A549 (cell line): Measurements from ENCODE around the gene LUZP2.

Experiments
- BHLHE40 ChIP-seq: IDR thresholded peaks from 2 replicates; pipeline ENCODE4 v1.6.1; 2012; ENCODE audit warnings: low read depth, low read length, inconsistent platforms
- CEBPB ChIP-seq, 2 experiments: fragments of >200 bp in 1 of 2; sonication (Bioruptor Twin) in 1 of 2; formaldehyde crosslinking in 1 of 2; IDR thresholded peaks; 2 replicates each; pipeline ENCODE4 v1.6.1; 2012 to 2016
- EP300 ChIP-seq, 2 experiments: fragments of >200 bp; sonication (Bioruptor Twin); formaldehyde crosslinking; IDR thresholded peaks; 2 replicates in 1 of 2; 3 replicates in 1 of 2; pipeline ENCODE4 v1.6.1; 2016 to 2017
- JUN ChIP-seq, 2 experiments: fragments of >200 bp; sonication (Bioruptor Twin); formaldehyde crosslinking; IDR thresholded peaks; 2 replicates in 1 of 2; 3 replicates in 1 of 2; pipeline ENCODE4 v1.6.1; 2016 to 2017
- MAFK ChIP-seq: fragments of 450-650 bp; IDR thresholded peaks from 2 replicates; pipeline ENCODE4 v1.6.1; 2014; ENCODE audit not compliant: partially characterized antibody
- NFE2L2 ChIP-seq: fragments of 150-350 bp; conservative IDR thresholded peaks from 2 replicates; pipeline ENCODE4 v1.6.1; 2014; ENCODE audit warnings: low read length
- POLR2A ChIP-seq: IDR thresholded peaks from 2 replicates; pipeline ENCODE4 v1.6.1; 2012; ENCODE audit warnings: mild to moderate bottlenecking, low read length
- RAD21 ChIP-seq, 2 experiments: fragments of >200 bp in 1 of 2; sonication (Bioruptor Twin) in 1 of 2; formaldehyde crosslinking in 1 of 2; IDR thresholded peaks in 1 of 2; conservative IDR thresholded peaks in 1 of 2; 2 replicates in 1 of 2; 3 replicates in 1 of 2; pipeline ENCODE4 v1.6.1; 2012 to 2018; ENCODE audit warnings: inconsistent platforms in 1 of 2
- RFX5 ChIP-seq: fragments of 450-650 bp; IDR thresholded peaks from 2 replicates; pipeline ENCODE4 v1.7.1; 2014; ENCODE audit warnings: antibody characterized with exemption, mild to moderate bottlenecking, moderate library complexity
- SMC3 ChIP-seq: fragments of >200 bp; sonication (Bioruptor Twin); formaldehyde crosslinking; IDR thresholded peaks from 3 replicates; pipeline ENCODE4 v1.6.1; 2018; ENCODE audit warnings: inconsistent platforms
- ZNF302 ChIP-seq: fragments of 250-450 bp; sonication (Bioruptor Pico); IDR thresholded peaks from 2 replicates; pipeline ENCODE4 v1.9.0; 2021; ENCODE audit warnings: inconsistent platforms, mild to moderate bottlenecking, moderate library complexity
- TF ChIP-seq, protein P1 (sequence below): fragments of >200 bp; sonication (Bioruptor Twin); formaldehyde crosslinking; IDR thresholded peaks from 3 replicates; pipeline ENCODE4 v1.5.1; 2016
- TF ChIP-seq, protein P2 (sequence below): IDR thresholded peaks from 2 replicates; pipeline ENCODE4 v1.6.1; 2012

DNA sequence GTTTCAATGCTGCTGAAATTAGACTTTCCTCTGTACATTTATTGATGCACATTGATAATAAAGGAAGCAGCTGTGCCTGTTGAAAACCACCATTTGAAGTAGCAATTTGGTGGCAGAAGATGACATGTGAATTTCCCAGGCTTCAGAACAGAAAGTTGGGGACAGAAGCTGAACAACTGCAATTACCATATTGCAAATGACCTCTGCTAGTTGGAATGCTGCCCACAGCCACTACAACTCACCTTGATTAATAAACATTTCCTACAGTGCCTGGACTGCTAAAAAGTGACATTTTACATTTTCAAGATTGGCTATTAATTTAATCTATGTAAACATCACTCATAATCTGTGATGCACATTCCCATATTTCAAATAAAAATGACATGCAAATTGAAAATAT is 208.6 kb downstream of the LUZP2 start:
- TF ChIP-seq, protein P1, sequence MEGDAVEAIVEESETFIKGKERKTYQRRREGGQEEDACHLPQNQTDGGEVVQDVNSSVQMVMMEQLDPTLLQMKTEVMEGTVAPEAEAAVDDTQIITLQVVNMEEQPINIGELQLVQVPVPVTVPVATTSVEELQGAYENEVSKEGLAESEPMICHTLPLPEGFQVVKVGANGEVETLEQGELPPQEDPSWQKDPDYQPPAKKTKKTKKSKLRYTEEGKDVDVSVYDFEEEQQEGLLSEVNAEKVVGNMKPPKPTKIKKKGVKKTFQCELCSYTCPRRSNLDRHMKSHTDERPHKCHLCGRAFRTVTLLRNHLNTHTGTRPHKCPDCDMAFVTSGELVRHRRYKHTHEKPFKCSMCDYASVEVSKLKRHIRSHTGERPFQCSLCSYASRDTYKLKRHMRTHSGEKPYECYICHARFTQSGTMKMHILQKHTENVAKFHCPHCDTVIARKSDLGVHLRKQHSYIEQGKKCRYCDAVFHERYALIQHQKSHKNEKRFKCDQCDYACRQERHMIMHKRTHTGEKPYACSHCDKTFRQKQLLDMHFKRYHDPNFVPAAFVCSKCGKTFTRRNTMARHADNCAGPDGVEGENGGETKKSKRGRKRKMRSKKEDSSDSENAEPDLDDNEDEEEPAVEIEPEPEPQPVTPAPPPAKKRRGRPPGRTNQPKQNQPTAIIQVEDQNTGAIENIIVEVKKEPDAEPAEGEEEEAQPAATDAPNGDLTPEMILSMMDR = no peak
- TF ChIP-seq NFE2L2 (no peak), ZNF302 (no peak), SMC3 (no peak), JUN (IDR thresholded peaks at IDR 0.05) (no peak), POLR2A (no peak), RAD21 (conservative IDR thresholded peaks at IDR 0.05 in 1 of 2, IDR thresholded peaks at IDR 0.05 in 1 of 2) (no peak), EP300 (IDR thresholded peaks at IDR 0.05) (no peak), MAFK (no peak), RFX5 (no peak), BHLHE40 (no peak), CEBPB (IDR thresholded peaks at IDR 0.05) (no peak)
- TF ChIP-seq, protein P2, sequence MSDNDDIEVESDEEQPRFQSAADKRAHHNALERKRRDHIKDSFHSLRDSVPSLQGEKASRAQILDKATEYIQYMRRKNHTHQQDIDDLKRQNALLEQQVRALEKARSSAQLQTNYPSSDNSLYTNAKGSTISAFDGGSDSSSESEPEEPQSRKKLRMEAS = no peak
